Esophagus squamous epithelium (tissue), 4 donors: ENCODE data around the gene PTPRG.

ENCODE experiments used
- CTCF ChIP-seq, 6 experiments: fragments of 450-650 bp in 4 of 6; fragments of 200-600 bp in 2 of 6; sonication (generic) in 2 of 6; IDR thresholded peaks; one replicate each; pipeline ENCODE4 v1.5.1; 2016 to 2019; ENCODE audit warnings: antibody characterized with exemption in 6 of 6, mild to moderate bottlenecking in 4 of 6, moderate library complexity in 4 of 6
- POLR2A ChIP-seq, 4 donors: fragments of 450-650 bp; IDR thresholded peaks; one replicate each; pipeline ENCODE4 v1.6.1; 2017; ENCODE audit warnings: antibody characterized with exemption in 4 of 4, mild to moderate bottlenecking in 4 of 4, moderate library complexity in 3 of 4

DNA sequence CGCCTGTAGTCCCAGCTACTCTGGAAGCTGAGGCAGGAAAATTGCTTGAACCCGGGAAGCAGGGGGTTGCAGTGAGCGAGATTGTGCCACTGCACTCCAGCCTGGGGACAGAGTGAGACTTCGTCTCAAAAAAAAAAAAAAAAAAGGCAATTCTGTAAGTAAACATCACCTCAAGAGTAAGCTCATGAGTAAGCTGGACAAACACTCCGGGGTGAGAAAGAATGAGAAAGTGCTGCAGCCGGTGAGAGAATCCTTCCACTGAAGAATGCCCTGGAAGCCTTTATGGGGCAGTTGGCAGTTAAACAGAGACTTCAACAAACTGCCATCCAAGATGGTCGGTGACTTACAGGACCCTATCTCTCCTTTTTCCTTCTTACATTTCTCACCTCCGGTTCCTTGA is 764.5 kb downstream of the PTPRG start:
- no peak for TF ChIP-seq POLR2A (IDR thresholded peaks at IDR 0.05)
- TF ChIP-seq CTCF (IDR thresholded peaks at IDR 0.05), result no peak
